Measurements from ENCODE around the gene BARHL2.

DNA sequence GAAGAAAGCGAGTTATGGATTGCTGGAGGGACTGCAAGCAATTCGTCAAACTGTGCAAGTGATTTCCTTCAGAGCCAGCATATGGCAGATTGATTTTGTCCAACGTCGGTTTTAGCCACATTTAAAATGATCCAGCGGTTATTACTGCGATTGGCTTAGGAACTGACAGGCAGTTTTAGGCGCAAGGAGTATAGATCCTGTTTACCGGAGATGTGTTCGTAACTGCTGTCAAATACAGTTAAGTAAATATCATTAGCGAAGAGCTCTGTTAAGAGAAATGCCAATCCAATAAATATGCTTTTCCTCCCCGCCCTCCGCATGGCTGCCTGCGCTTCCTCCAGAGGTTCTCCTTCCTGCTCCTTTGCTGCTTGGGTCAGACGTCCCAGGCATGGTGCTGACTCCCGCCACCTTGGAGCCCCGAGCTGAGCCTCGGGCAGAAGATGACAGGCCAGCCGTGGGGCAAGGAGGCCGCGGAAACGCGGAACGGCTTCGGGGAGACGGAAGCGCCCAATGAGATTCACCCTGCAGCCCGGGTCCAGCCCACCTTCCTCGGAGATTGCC lies 9.4 kb upstream of the BARHL2 start:
- TF ChIP-seq CTCF (IDR thresholded peaks at IDR 0.05 in 8 of 11, conservative IDR thresholded peaks at IDR 0.05 in 3 of 11) (no peak), POLR2AphosphoS5 (IDR thresholded peaks at IDR 0.05) (no peak), POLR2A (IDR thresholded peaks at IDR 0.05) (no peak)

All from spleen (tissue), 7 donors.